Astrocyte of the cerebellum (primary cell): ENCODE data around the gene IL23A.

Experiments used
- DNase-seq: peaks from one replicate; pipeline ENCODE4 v3.0.0-alpha.2; 2011; ENCODE audit warnings: low read depth
- H3K4me3 ChIP-seq: 2 replicates; pipeline ENCODE4 v1.5.1; 2011; ENCODE audit warnings: mild to moderate bottlenecking, low read depth, low read length, moderate library complexity
- CTCF ChIP-seq: IDR thresholded peaks from 2 replicates; pipeline ENCODE4 v1.5.1; 2012; ENCODE audit warnings: low read length, low read depth, moderate library complexity, mild to moderate bottlenecking; ENCODE audit errors: missing control alignments
- in situ Hi-C: cut with HindIII; loops from 2 replicates; pipeline ENCODE4 v1.10.0; 2017; ENCODE audit warnings: low sequenced_read_pairs

Gene IL23A

GRCh38 chr12:56361487-56362129, 22.9 kb downstream of the IL23A start:
- H3K4me3 ChIP-seq, result no peak overlapping the region
- TF ChIP-seq CTCF, result no peak
- DNase-seq, result no peak
- in situ Hi-C loops, result loop anchor here (25.0 kb wide), 1 partner anchor 101 kb away; the partner anchor contains the start of genes MIP and SPRYD4

DNA sequence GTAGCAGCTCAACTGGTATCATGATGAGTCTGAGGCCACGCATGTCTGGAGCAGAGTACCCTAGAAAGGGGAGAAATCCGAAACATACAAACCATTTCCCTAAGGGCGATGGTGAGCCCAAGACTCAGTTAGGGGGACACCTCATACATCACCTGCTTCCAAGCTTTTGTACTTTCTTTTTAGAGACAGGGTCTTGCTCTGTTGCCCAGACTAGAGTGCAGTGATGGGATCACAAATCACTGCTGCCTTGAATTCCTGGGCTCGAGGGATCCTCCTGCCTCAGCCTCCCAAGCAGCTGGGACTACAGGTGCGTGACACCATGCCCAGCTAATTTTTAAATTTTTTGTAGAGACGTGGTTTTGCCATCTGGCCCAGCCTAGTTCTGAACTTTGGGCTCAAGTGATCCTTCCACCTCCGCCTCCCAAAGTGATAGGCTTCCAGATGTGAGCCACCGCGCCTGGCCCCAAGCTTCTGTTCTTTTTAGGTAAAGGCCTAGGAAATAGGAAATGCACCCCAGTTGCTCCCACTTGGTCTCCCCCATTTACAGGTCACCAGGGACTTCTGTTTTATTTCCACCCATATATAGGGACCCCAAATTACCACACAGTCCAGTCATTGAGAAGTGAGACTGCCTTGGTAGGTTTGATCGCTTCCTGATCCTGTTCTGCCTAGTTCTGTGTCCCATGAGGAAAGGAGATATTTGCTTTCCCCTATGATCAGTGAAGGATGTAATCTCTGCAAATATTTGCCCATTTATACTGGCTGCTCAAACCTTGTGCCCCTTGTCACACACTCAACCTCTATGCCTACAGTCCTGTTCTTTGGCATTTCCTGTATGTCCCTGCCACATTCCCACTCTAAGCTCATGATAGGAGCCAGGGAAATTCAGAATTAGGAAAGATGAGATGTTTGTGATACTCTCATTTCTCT, 23.7 kb downstream of the IL23A start, which contains the start of gene APOF:
APOF (minus strand) TSS at position 728 of the 930 bp plus-strand sequence; CDS start at position 616, 112 bp downstream.
- no peak for DNase-seq
- no peak within 1 kb of the TSS for H3K4me3 ChIP-seq
- TF ChIP-seq CTCF, result no peak
- in situ Hi-C loops, result loop anchor here (25.0 kb wide), 1 partner anchor 100 kb away; the partner anchor contains the start of genes MIP and SPRYD4

- DNase-seq, result no peak
- in situ Hi-C loops, result loop anchor here (25.0 kb wide), 1 partner anchor 95 kb away; the partner anchor contains the start of genes MIP and SPRYD4
- no peak for TF ChIP-seq CTCF
- no peak overlapping the region for H3K4me3 ChIP-seq
These were observed 28.3 kb downstream of the IL23A start for GRCh38 chr12:56366948-56367347.

GRCh38 chr12:56373515-56373914, 34.8 kb downstream of the IL23A start:
- TF ChIP-seq CTCF, result no peak
- in situ Hi-C loops, result loop anchor here (25.0 kb wide), 1 partner anchor 89 kb away; the partner anchor contains the start of genes MIP and SPRYD4

GRCh38 chr12:56374726-56375597, 36.3 kb downstream of the IL23A start:
- in situ Hi-C loops, result loop anchor here (25.0 kb wide), 1 partner anchor 87 kb away; the partner anchor contains the start of genes MIP and SPRYD4
- DNase-seq, result no peak
- TF ChIP-seq CTCF, result no peak
- H3K4me3 ChIP-seq, result no peak overlapping the region

More at GRCh38 chr12:56373515-56373914, 34.8 kb downstream of the IL23A start:
- H3K4me3 ChIP-seq, result no peak overlapping the region
- DNase-seq, result no peak
